GM15510 (cell line): Measurements from ENCODE around the gene CD81.

ENCODE experiments used
- POLR2A ChIP-seq: IDR thresholded peaks from 3 replicates; pipeline ENCODE4 v1.6.1; 2011; ENCODE audit warnings: borderline replicate concordance; ENCODE audit not compliant: insufficient read length; ENCODE audit errors: extremely low read depth

CD81 gene

DNA sequence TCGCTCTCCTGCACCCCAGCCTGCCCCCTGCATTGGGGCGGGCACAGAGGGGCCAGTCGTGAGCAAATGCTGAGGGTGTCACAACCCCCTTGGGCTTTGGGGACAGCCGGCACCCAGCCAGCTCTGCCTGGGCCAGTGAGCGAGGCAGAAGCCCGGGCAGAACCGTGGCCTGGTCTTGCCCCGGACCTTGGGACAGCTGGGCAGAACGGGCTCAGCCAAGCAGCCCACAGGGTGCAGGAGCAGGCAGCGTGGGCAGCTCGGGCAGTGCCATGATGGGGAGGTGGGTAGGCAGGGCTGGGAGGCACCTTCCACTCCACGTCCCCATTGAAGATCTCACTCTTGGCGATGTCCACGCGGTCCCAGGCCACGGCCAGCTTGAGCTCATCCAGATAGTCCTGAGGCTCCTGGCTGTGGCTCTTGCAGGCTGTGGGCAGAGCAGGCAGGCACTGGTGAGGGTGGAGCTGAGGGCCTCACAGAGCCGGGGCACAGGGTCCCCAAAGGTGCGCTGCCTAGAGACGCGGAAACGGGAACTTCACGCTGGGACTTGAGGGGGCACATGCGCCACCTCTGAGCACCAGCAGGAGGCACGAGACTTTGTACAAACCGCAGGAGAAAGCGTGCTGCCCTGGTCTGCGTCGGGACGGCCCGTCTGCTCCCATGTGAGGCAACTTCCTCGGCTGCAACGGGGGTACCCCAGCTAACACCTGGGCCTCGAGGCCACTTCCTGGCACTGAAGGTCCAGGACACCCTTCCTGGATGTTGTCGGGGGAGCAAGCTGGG is 38.7 kb downstream of the CD81 start:
- no peak for TF ChIP-seq POLR2A

DNA sequence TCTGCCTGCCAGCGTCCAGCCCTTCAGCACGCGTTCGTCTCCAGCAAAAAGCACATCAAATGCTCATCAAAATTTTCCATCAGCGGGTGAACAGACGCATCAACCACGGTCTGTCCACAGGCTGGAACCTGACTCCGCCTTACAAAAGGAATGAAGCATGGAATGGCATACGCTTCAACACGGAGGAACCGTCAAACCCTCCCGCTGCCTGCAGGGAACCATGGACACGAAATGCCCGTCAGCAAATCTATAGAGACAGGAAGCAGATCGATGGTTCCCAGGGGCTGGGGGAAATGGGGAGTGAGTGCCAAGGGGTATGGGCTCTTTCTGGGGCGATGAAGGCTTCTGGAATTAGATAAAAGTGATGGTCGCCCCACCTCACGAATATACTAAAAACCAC is 39.7 kb downstream of the CD81 start:
- TF ChIP-seq POLR2A: no peak

DNA sequence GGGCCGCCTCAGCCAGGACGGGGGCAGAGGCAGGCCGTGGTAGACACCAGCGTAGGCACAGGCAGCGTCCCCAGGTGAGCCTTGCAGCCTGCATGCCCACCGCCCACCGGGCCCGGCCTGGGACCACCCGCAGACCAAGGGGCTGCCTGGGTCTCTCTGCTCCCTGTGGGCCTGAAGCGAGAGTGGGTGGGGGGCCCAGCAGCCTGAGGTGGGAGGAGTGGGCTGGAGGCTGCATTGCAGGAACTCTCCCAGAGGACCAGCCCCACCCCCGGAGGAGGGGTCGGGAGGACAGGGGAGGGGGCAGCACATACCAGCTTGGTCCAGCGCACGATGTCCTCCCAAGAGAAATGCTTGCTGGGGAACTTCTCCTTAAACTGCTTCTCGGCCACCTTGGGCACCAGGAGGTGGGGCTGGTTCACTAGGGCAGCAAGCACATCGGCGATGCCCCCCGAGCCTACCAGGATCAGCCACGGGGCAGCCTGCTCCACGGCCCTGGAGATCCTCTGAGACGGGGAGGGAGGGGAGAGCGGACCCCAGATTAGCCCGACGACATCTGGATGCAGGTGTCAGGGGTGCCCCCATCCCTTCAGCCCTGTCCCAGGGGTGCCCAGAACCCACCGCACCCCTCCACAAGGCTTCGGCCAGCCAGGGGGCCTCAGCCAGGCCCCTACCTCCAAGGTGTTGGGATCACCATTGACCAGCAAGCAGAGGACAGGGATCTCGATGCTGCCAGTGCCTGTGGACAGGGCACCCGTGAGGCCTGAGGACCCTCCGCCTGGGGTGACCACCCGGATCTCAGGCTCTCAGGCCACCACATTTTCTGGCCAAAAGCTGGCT is 41.0 kb downstream of the CD81 start:
- TF ChIP-seq POLR2A: no peak

DNA sequence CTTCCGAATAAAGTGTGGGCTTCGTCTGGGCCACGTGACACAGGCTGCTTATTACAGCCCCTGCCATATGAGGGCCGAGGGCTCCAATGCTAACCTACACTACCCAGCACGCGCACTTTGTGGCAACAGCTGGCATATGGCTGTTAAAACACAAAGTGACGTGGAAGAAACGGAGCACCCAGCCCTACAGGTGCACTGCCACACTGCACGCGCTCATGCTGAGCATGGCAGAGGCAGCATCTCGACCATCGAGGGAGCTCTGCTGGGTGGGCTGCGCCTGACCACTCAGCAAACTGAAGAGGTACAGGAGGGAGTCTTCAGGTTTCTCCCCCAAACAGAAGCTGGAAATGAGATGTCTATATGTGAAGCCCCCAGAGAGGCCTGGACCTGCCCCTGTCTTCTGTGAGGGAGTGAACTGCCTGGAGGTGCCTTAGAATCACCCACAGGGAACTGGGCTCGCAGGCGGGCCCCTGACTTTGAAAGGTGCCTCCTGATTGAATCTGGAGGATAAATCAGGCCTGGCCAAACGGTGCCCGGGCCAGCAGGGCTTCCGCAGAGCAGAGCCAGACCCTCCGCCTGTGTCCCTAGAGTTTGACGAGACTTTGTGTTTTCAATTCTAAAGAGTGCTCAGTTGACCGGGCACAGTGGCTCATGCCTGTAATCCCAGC is 41.7 kb downstream of the CD81 start:
- no peak for TF ChIP-seq POLR2A

DNA sequence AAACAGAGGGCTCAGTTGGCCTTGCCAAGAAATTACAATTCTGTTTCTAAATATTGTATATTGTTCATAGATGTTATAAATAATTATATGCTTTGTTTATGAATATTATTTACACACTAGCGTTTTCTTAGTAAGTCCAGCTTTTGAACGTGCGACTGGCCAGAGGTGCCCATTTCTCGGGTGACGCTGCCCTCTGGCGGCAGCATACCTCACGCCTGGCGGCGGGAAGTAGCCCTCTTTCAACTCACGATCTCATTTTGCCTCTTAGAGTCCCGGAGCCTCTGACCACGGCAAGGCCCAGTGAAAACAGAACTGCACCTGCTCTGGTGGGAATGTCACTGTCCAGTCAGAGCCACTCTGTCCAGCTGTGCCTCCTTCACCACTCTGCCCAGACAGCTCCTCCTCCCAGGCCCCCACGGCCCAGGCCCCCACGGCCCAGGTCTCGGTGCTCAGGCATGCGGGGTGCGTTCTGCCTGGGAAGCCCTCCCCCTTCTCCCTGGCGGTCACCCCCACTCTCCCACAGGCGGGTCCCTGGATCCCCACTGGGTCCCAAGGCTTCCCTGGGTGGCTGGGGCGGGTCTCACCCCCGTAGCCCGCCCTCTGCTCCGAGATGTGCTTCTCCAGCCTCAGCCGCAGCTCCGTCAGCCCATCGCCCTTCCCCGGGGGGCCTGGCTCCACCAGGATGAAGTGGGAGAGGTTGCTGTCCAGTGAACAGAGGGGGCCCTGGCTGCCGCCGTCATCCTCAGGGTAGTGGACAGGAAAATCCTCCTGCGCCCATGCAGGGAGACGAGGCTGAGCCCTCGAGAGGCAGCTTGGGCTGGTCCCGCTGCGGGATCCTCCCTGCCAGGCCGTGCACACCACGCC is 42.8 kb downstream of the CD81 start:
- no peak for TF ChIP-seq POLR2A

DNA sequence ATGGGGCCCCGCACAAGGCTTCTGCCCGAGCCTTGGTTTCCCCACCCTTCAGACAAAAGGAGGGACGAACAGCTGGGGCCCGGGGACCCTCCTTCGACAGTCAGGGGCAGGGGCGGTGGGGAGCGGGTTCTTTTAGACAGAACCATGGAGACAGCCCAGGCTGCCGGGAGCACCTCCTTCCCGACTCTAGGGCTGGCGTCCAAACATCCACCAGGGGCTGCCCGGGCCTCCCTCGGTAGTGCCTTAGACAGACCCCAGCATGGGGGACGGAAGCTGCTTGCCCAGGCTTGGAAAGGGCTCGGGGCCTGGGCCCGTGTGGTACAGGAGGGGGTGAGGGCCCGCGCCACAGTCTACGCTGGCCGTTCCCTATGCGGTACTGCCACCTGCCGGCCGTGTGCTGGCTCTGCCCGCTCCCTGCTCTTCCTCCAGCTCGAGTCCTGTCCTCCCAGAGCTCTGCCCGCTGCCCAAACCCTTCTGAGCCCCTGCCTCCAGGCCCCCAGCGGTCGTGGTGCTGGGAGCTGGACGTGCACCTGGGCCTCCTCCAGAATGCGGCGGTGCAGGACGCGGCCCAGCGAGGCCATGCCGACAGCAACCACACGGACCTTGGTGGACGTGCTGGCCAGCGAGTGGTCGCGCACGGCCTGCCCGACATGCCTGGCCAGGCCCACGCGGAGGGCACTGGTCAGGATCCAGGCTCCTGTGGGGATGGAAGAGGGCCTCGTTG is 43.6 kb downstream of the CD81 start:
- TF ChIP-seq POLR2A: no peak

DNA sequence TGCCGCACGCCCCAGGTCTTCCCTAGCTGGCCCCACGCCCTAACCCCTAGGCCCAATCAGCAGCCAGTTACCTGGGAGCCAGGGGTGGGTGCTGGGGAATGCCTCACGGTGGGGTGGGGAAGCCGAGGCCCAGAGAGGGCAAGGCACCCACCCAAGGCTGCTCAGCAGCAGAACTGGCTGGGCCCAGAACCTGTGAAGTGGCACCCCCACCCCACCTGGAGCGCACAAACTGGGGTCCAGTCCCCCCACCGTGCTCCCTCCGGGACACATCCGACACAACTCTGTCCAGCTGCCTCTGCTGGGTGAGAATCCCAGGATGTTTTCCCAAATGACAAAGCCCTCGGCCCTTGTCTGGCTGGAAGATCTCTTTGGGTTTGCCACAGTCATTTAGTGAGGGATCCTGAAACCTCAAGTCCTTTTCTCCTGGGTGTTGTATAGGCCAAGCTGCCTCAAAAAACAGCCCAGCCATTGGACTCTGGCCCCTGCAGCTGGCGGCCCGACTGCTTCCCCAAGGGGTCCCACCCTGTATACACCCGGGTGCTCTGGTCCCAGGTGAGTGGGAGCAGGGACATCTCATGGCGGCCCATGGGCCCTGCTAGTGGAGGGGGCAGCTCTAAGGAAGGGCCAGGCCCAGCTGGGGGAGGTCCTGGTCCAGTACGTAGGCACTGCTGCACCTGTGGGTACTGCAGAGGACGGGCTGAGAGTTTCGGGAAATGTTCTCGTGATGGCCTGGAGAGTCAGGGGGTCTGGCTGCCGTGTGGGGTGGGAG is 44.3 kb downstream of the CD81 start:
- no peak for TF ChIP-seq POLR2A

DNA sequence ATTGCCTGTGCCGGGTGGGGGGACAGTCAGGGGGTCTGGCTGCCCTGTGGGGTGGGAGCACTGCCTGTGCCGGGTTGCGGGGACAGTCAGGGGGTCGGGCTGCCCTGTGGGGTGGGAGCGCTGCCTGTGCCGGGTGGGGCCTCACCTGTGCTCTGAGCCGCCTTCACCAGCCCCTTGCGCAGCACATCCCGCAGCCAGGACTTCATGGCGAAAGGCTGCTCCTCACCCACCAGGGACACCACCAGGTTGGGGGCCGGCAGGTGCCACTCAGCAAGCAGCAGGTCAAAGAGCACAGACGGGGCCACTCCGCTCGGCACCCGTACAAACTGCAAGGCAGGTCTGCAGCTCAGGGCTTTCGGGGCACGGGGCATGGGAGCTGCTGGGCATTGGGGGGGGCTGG is 44.9 kb downstream of the CD81 start:
- no peak for TF ChIP-seq POLR2A

DNA sequence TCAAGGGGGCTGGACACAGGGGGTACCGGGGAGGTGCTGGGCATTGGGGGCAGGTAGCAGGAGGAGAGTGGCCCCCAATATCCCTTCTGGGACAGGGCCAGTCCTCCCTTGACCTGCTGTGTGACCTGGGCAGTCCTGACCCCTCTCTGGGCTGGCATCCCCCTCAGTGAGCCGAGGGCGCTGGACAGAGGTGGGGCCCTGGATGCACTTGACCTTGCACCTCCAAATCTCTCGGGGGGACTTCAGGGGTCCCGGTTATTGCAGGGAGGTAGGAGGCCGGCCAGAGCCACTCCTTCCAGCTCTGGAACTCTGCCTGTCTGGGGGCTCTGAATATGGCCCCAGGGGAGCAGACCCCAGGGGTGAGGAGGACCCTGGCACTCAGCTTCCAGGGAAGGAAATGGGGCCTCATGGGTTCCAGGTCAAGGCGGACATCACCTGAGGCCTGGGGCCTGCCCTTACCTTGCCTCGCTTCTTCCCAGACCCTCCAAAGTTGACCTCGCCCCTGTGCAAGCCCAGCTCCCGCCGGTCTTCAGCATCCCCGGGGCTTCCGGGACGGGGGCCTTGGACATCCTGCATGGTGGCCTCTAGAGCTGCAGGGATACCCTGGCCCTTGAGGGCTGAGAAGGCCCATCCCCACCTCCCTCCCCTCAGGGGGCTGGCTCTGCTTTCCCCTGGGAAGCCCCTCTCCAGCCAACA is 45.5 kb downstream of the CD81 start:
- TF ChIP-seq POLR2A: no peak

DNA sequence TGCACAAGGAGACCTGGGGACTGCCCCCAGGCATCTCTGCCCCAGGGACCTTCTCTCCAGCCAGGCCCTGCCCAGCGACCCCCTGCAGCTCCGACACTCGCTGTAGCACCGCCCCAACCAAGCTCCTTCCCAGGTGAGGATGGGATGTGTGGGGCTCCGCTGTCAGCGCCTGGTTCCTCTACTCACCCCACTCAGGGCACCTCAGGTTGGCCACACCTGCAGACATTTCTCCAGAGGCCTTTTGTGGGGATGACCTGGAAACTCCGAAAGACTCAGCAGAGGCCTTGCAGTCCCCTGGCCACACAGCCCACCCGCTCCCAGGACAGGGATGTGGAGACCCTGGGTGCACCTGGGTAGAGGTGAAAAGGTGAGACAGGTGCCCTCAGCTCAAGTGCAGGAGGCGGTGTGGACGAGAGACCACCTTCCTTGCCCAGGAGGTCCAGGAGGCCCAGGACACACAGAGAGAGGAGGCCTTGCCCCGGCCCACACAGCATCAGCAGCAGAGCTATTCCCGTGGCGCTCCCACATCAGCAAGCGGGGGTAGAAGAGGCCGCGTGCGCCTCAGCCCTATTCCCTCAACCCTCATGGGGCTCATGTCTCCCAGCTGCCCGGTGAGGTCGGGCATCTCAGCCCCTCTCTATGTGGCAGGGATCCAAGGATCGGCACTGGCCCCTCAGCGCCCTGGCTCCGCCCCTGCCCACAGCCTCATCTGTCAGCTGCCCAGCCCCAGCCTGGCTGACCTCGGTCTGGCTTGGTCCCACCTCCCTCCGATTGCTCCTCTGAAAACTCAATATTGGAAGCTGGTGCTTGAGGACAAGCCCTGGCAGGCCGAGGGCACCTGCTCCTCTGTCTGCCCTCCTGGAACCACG is 46.3 kb downstream of the CD81 start:
- no peak for TF ChIP-seq POLR2A

DNA sequence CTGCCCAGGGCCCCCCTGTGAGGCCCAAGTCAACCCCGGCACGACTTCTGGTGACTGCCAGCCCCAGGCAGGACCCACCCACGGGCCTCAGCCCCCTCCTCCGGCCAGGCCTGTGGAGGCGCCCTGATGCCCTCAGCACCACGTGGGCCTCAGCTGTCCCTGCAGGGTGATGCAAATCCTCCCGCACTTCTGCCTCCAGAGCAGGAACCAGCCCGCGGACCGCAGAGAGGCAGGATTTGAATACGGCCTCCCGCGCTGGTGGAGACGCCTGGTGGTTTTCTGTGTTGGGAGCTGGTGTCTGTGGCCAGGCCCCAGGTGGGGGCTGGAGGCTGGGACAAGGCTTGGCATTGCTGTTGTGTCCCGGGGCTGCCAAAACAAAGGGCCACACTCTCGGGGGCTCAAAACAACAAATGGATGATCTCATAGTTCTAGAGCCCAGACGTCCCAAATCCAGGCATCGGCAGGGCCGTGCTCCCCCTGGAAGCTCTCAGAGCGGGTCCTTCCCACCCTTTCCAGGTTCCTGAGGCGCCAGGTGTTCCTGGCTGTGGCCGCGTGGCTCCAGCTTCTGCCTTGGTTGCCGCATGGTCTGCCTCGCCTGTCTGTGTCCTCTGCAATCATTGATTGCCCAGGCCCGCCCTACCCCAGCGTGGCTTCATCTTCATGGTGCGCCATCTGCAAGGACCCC is 47.8 kb downstream of the CD81 start:
- TF ChIP-seq POLR2A: no peak
